Osteocyte (in vitro differentiated cells): Measurements from ENCODE around the gene ATP5F1A. TPM values are rescaled to one million over a fixed set of nuclear protein-coding genes. Genes with fewer than 3 reads are reported as not detected.

Experiments used
- DNase-seq: peaks from one replicate; pipeline ENCODE4 v3.0.0; 2021; ENCODE audit warnings: mixed read lengths; ENCODE audit not compliant: unreplicated experiment; ENCODE audit errors: extremely low spot score
- H3K27ac Mint-ChIP-seq: one replicate; pipeline ENCODE4 v1.8.0; 2021; ENCODE audit warnings: mild to moderate bottlenecking, mixed read lengths; ENCODE audit not compliant: unreplicated experiment
- H3K27me3 Mint-ChIP-seq: one replicate; pipeline ENCODE4 v1.8.0; 2021; ENCODE audit warnings: mixed read lengths; ENCODE audit not compliant: unreplicated experiment
- H3K36me3 Mint-ChIP-seq: one replicate; pipeline ENCODE4 v1.8.0; 2021; ENCODE audit warnings: mixed read lengths; ENCODE audit not compliant: unreplicated experiment
- H3K4me1 Mint-ChIP-seq: one replicate; pipeline ENCODE4 v1.8.0; 2021; ENCODE audit warnings: mixed read lengths; ENCODE audit not compliant: unreplicated experiment
- H3K4me3 Mint-ChIP-seq: one replicate; pipeline ENCODE4 v1.8.0; 2021; ENCODE audit warnings: mild to moderate bottlenecking, moderate library complexity, mixed read lengths; ENCODE audit not compliant: unreplicated experiment
- H3K9me3 Mint-ChIP-seq: one replicate; pipeline ENCODE4 v1.8.0; 2021; ENCODE audit warnings: mixed read lengths; ENCODE audit not compliant: unreplicated experiment
- total RNA-seq: library from RNA; stranded (reverse); gene quantifications from 2 replicates; pipeline ENCODE4 v1.2.1, GENCODE V29; 2021
- TF ChIP-seq, protein P1 (sequence below): fragments of 200-600 bp; sonication (generic); IDR thresholded peaks from 2 replicates; pipeline ENCODE4 v1.5.0; 2021; ENCODE audit warnings: antibody characterized with exemption, mild to moderate bottlenecking, moderate library complexity

ATP5F1A gene
- total RNA-seq, 1 donor from 2014 or later: 346 TPM

DNA sequence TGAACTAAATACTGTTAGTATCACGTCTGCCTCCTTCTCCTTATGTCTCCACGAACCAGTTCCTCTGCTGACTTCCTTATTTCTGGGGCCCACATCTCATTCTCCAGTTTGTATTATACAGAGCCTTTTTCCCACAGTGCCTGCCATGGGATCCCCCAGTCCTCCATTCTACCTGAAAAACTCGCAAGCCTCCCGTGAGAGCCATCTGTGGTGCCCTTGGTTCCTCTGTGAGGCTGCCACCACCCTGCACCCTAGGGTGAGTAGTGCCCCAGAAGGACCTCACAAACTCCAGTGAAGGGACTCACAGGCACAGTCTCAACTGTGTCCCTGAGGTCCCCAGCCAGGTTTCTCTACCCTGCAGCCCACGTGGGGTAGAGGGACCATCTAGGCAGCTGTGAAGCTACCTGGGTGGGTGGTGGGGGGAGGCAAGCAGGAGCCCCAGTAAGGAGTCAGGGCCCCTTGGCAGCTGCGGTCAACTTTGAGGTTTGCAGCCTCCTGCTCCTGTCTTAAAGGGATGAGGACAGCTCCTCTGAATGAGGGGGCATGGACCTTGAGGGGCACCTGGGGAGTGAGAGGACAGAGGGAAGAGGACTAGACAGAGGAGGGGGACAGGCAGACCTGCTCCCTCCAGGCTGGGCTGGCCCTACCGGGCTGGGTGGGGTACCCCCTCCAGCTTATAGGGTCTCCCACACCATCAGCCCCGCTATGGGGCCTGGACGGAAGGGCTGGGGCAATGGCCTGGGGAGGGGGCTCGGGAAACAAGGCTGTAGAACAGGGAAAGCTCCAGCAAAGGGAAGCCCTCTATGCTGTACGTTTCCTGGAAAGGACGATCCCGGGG lies 27.1 kb downstream of the ATP5F1A start:
- H3K9me3 Mint-ChIP-seq: peaks cover 4% of the 10 kb centered on the region
- peaks cover 20% of the 10 kb centered on the region for H3K4me1 Mint-ChIP-seq

DNA sequence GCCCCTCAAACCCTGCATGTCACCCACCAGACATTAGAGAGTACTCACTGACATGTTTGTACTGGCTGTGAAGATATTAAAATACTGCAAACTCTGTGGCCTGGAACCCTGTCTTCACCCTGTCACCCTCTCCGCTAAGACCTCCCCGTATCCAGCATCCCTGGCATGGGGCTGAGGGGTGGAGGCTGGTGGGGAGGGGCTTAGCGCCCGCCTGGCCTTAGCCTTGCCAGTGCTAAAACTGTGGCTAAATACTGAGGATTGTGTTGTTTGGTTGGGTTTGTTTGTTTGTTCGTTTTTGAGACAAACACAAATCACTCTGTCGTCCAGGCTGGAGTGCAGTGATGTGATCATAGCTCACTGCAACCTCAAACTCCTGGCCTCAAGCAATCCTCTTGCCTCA lies 27.9 kb downstream of the ATP5F1A start:
- TF ChIP-seq, protein P1, sequence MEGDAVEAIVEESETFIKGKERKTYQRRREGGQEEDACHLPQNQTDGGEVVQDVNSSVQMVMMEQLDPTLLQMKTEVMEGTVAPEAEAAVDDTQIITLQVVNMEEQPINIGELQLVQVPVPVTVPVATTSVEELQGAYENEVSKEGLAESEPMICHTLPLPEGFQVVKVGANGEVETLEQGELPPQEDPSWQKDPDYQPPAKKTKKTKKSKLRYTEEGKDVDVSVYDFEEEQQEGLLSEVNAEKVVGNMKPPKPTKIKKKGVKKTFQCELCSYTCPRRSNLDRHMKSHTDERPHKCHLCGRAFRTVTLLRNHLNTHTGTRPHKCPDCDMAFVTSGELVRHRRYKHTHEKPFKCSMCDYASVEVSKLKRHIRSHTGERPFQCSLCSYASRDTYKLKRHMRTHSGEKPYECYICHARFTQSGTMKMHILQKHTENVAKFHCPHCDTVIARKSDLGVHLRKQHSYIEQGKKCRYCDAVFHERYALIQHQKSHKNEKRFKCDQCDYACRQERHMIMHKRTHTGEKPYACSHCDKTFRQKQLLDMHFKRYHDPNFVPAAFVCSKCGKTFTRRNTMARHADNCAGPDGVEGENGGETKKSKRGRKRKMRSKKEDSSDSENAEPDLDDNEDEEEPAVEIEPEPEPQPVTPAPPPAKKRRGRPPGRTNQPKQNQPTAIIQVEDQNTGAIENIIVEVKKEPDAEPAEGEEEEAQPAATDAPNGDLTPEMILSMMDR: no peak
- peaks cover 20% of the 10 kb centered on the region for H3K4me1 Mint-ChIP-seq
- H3K27ac Mint-ChIP-seq: no peak overlapping the region
- peak; percentile 57 for DNase-seq
- no peaks in the 10 kb centered on the region for H3K27me3 Mint-ChIP-seq
- peaks cover 4% of the 10 kb centered on the region for H3K9me3 Mint-ChIP-seq
- H3K36me3 Mint-ChIP-seq: no peaks in the 10 kb centered on the region
- no peak overlapping the region for H3K4me3 Mint-ChIP-seq

More for the DNA sequence above, 27.1 kb downstream of the ATP5F1A start:
- TF ChIP-seq, protein P1: no peak
- peak overlapping the region; percentile 71 for H3K4me3 Mint-ChIP-seq
- no peaks in the 10 kb centered on the region for H3K36me3 Mint-ChIP-seq
- H3K27ac Mint-ChIP-seq: no peak overlapping the region
- H3K27me3 Mint-ChIP-seq: no peaks in the 10 kb centered on the region
- peak; percentile 80 for DNase-seq

DNA sequence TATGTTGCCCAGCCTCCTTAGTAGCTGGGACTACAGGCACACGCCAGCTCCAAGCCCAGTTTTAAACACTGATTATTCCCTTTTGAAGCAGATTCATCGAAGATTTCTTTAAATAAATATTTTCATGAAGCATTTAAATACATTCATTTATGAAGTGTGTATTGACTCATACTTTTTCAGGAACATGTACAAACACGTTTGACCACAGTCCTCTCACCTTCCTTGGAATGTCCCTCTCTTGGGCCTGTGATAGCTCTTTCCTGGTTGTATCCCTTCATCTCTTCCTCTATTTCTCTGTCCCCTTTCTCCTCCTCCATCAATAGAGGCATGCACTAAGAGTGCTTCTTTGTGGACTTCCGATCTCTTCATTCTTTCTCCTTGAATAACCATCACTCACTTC lies 28.6 kb downstream of the ATP5F1A start:
- no peak overlapping the region for H3K4me3 Mint-ChIP-seq
- no peak overlapping the region for H3K27ac Mint-ChIP-seq
- H3K4me1 Mint-ChIP-seq: peaks cover 20% of the 10 kb centered on the region
- H3K27me3 Mint-ChIP-seq: no peaks in the 10 kb centered on the region
- no peak for DNase-seq
- peaks cover 4% of the 10 kb centered on the region for H3K9me3 Mint-ChIP-seq
- TF ChIP-seq, protein P1: no peak
- H3K36me3 Mint-ChIP-seq: no peaks in the 10 kb centered on the region

DNA sequence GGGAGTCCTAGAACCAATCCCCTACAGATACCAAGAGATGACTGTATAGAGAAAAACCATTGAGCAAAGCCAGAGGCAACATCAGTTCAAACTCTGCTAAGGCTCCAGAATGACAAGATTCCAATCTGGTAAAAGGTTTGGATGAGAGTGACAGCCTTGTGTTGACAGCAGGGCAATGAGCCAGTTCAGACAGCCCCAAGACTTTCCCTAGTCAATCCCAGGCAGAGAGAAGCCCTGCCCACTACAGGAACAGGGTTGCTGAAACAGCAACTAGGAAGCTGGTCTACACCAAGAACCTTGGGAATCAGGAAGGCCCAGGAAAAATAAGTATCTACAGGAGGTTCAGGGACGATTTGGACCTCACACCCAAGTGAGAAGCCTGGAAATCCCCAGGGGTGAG lies 29.3 kb downstream of the ATP5F1A start:
- TF ChIP-seq, protein P1: no peak
- H3K9me3 Mint-ChIP-seq: peaks cover 4% of the 10 kb centered on the region
- no peaks in the 10 kb centered on the region for H3K36me3 Mint-ChIP-seq
- no peak overlapping the region for H3K27ac Mint-ChIP-seq
- no peak for DNase-seq
- peaks cover 17% of the 10 kb centered on the region for H3K4me1 Mint-ChIP-seq
- H3K4me3 Mint-ChIP-seq: no peak overlapping the region
- H3K27me3 Mint-ChIP-seq: no peaks in the 10 kb centered on the region

DNA sequence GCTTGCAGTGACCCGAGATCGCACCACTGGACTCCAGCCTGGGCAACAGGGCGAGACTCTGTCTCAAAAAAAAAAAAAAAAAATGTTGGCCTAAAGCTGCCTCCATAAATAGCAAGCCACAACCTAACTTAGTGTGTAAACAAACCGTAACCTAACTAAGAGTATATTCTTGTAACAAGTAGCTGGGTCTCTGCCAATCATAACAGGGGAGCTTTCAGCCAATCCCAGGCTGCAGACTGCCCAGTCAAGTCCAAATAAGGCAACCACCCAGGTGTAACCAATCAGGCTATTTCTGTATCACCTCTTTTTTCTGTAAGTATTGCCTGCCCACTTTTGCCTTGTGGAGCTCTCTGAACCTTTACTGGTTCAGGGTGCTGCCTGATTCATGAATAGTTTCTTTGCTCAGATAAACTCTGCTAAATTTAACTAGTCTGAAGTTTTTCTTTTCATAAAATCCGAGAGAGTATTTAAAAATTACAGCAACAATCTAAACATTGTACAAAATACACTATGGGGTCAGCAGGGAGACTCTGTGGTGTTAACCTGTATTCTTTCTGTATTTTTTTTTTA lies 30.6 kb downstream of the ATP5F1A start:
- H3K4me1 Mint-ChIP-seq: peaks cover 9% of the 10 kb centered on the region
- peaks cover 4% of the 10 kb centered on the region for H3K9me3 Mint-ChIP-seq
- TF ChIP-seq, protein P1: no peak
- no peaks in the 10 kb centered on the region for H3K27me3 Mint-ChIP-seq
- DNase-seq: no peak
- H3K4me3 Mint-ChIP-seq: no peak overlapping the region
- H3K27ac Mint-ChIP-seq: no peak overlapping the region
- no peaks in the 10 kb centered on the region for H3K36me3 Mint-ChIP-seq
